HG02588 (cell line): Measurements from ENCODE around the gene HMOX1.

ENCODE experiments used
- ATAC-seq: cut with Tn5 transposase; IDR thresholded peaks from one replicate; pipeline ENCODE4 v1.9.1; 2021; ENCODE audit warnings: mild to moderate bottlenecking, moderate library complexity; ENCODE audit not compliant: unreplicated experiment

HMOX1 gene

DNA sequence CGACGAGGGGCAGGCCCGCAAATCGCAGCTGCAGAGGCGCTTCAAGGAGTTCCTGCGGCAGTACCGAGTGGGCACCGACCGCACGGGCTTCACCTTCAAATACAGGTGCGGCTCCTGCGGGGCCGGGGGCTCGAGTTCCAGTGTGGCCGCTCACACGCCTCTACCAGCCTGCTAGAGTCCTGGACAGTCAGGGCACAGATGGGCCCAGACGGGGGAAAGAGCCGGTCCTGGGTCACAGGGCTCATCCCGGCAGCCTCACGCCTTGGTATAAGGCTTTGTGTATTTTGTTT, 19.6 kb downstream of the HMOX1 start:
- no peak for ATAC-seq

DNA sequence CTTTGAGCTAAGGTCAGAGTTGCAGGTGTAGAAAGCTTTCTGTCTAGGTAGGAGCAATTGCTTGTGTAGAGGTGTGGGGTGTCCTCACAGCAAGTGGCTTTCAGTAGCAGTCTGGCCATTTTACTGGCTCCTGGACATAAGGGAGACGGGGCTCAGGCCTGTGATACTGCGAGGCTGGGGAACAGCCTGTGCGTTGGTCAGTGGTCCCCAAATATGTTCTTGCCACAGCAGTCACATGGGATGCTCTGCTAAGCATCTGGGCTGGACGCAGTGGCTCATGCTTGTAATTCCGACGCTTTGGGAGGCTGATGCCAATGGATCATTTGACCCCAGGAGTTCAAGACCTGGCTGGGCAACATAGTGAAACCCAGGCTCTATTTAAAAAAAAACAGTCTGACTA, 21.0 kb downstream of the HMOX1 start:
- no peak for ATAC-seq

DNA sequence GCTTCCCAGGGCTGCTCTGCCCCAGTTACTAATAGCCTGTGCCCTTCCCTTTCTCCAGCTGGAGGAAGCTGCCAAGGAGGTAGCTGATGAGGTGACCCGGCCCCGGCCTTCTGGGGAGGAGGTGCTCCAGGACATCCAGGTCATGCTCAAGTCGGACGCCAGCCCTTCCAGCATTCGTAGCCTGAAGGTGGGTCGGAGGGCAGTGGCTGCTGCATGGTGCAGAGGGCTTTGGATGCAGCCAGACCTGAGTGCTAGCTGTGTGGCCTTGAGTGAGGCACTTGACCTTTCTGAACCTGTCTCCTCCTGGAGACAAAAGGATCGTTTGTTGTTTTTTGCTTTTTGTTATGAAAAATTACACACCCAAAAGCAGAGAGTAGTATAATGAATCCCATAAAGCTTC, 22.5 kb downstream of the HMOX1 start:
- no peak for ATAC-seq

DNA sequence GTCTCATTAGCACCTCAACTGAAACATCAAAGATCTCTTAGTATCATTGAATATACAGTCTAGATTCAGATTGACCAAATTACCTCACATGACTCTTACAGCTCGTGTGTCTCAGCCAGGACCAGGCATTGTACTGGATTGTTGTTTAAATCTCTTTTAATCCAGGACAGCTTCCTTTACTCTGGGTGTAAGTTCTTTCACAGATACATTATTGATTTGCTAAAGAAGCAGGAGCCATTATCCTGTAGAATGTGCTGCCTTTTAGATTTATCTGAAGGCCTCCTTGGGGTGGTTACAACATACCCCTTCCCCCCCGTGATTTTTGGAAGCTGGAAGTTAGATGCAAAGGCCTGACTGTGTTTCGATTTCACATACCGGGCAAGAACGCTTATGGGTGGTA, 23.3 kb downstream of the HMOX1 start:
- no peak for ATAC-seq

DNA sequence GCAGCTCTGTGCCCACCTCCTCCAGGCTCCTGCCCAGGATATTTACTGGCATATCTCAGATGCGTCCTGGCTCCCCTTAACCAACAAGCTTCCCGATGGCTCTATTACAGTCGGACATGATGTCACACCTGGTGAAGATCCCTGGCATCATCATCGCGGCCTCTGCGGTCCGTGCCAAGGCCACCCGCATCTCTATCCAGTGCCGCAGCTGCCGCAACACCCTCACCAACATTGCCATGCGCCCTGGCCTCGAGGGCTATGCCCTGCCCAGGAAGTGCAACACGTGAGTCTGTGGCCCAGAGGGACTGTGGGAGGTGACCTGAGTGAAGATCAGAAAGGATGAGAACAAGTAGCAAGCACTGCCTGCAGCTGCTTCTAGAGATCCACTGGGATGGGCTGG, 25.5 kb downstream of the HMOX1 start:
- no peak for ATAC-seq

DNA sequence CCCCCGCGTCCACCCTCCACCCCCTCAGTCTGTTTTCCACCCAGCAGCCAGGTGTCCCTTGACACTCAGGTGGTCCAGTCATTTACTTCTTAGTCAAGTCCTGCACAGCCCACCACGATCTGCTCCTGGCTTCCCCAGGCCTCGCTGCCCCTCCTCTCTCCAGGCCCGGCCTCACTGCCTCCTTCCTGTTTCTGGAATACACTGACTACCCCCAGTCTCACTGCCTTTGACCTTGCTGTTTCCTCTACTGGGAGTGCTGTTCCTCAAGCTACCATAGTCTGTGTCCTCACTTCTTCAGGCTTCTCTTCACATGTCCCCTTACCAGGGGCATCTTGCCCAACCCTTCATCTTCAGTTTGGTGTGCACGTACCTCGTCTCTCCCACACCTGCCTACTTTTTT, 26.5 kb downstream of the HMOX1 start:
- ATAC-seq: no peak

DNA sequence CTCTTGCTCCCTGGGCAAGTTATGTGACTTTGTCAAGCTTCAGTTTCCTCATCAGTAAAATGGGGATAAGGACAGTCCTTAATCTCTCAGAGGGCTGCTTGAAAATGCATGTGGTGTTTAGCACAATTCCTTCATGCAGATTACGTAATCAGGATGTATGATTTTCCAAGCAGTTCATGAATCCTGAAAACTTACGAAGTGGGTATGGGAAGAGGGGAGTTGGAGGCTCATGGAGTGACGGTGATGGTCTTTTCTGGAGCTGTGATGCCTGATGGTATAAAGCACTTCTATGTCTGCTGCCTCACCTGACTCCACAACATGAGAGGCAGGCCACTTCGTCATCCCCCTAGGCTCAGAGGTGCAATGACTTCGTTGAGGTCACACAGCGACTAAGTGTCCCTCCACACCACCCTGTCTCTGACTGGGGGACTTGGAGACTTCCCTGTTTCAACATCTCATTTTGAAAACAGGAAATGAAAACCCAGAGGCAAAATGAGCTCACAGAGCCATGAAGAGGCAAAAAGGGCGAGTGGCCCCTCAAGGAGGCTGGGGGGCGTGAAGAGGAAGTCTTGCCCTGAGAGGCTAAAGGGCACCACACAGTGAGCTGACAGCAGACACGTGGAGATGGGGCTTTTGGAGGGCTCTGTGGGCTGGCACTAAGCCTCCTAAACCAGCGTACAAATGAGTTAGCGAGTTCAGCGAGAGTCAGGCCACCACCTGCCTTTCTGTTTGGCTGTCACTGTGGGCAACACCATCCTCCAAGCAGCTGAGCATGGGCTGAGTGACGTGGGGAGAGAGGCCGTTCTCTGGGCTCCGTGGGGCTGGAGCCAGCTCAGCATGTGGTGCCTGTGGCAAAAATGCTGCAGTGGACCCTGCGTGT, 29.1 kb downstream of the HMOX1 start:
- ATAC-seq: peak; percentile 62

DNA sequence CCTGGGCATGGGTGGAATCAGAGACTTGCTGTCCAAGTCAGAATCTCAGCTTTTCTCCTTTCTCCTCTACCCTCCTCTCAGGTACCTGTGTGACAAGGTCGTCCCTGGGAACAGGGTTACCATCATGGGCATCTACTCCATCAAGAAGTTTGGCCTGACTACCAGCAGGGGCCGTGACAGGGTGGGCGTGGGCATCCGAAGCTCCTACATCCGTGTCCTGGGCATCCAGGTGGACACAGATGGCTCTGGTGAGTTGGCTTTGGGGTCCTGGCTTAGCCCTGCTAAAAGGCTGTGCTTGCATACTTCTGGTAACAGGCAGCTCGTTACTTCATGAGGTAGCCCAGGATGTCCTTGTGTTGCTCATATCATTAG, 29.8 kb downstream of the HMOX1 start:
- no peak for ATAC-seq

DNA sequence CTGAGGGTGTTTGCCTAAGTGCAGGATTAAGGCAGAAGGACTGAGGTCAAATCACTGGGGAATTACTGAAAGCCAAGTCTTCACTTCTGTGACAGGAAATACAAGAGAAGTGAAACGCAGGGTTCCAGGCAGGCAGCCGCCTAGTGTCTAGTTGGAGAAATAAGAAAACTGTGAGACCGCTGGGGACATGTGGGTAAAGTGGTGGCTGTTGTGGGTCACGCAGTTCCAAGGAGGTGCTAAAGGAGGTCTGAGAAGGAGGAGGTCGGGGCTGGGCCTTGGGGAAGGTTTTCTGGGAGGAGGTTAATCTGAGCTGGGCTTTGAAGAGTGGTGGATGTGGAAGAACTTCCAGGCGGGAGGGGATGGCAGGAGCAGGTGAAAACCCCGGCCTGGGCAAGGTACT, 30.2 kb downstream of the HMOX1 start:
- no peak for ATAC-seq

DNA sequence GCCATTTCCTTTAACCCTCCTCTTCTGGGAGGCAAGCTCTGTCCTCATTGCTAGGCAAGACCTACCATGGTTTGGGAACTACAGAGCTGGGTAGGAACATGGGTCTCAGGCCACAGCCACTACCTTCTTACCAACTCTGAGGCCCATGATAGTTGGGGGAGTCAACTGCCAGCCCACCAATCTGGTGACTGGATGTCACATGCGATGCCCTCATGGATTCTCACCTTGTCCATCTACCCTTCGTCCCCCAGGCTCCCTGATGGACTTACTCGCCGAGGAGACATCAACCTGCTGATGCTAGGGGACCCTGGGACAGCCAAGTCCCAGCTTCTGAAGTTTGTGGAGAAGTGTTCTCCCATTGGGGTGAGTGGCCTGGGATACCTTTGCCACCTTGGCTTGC, 32.7 kb downstream of the HMOX1 start:
- ATAC-seq: no peak

DNA sequence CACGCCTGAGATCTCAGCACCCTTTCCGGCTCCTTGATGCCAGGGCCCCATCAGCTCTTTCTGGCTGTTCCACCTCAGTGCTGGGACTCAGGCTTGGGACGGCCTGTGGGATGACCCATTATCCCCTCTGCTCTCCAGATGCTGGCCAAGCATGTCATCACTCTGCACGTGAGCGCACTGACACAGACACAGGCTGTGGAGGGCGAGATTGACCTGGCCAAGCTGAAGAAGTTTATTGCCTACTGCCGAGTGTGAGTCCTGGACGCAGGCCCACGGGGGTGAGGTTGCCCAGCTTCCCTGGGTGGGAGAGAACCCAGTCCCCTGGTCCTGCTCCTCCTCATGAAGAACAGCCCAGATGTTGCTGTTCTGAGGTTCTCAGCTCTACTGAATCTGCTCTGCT, 36.7 kb downstream of the HMOX1 start:
- no peak for ATAC-seq

DNA sequence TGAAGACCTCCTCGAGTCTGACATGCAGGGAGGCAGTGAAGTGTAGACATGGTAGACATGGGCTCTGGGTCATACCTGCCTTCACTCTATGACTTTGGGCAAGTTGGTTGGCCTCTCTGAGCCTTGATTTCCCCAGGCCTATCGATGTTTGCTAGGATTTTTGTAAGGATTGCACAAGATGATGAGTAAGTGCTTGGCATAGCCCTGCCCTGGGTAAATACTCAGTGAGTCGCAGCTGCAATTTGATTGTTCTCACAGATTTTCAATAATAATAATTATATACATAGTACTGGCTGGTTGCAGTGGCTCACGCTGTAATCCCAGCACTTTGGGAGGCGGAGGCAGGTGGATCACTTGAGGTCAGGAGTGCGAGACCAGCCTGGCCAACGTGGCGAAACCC, 37.2 kb downstream of the HMOX1 start:
- no peak for ATAC-seq

DNA sequence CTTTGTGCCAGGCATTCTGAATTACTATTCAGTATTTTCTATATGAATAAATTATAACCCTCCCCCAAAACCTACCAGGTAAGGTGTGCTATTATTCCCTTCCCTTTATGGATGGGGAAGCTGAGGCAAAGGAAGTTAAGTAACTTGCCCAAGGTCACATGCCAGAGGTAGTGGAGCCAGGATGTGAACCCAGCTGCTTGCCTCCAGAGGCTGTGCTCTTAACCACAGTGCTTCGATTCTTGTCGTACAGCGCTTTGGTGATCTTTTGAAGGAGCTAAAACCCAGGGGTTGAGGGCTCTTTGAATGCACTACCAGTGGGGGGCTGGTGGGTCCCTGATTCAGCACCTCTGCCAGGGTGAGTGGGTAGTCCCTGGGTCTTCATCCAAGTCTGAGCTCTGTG, 37.8 kb downstream of the HMOX1 start:
- no peak for ATAC-seq

DNA sequence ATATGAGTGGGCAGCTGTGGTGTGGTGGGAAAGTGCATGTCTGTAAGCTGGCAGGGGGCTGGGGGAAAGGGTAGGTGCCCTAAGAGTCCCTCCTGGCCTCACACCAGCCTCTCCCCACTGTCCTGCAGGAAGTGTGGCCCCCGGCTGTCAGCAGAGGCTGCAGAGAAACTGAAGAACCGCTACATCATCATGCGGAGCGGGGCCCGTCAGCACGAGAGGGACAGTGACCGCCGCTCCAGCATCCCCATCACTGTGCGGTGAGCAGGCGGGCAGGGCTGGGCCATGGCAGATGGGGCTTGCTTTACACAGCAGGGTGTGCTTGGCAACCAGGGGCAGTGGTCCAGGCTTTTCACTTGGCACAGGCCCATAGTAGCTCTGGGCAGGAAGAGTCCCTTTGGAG, 38.9 kb downstream of the HMOX1 start:
- no peak for ATAC-seq

DNA sequence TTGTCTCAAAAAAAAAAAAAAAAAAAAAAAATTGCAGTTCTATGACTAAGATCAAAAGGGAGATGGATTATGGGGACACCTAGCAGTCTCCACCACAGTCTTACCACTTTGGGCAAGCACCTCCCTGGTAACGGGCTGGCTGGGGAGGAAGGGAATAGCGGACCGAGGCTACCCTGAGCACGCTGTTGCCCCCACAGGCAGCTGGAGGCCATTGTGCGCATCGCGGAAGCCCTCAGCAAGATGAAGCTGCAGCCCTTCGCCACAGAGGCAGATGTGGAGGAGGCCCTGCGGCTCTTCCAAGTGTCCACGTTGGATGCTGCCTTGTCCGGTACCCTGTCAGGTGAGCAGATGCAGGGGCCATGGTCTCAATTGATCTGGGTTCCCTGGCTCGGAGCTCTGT, 40.2 kb downstream of the HMOX1 start:
- no peak for ATAC-seq

DNA sequence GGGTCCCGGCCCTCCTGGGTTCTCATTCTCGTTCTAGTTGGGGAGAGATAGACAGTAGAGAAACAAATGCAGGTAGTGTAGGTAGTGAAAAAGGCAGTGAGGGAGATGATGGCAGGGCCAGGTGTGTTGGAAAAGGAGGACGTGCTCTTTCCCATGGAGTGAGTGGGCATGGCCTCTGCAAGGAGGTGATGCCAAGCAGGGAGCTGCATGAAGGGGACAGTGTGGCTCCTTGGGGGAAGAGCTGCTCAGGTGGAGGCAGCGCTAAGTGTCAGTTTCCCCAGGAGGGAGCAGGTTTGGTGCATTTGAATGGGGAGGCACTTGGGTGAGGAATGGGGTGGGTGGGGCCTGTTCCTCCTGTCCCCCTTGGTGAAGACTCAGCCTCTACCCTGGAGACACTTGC, 41.2 kb downstream of the HMOX1 start:
- no peak for ATAC-seq

DNA sequence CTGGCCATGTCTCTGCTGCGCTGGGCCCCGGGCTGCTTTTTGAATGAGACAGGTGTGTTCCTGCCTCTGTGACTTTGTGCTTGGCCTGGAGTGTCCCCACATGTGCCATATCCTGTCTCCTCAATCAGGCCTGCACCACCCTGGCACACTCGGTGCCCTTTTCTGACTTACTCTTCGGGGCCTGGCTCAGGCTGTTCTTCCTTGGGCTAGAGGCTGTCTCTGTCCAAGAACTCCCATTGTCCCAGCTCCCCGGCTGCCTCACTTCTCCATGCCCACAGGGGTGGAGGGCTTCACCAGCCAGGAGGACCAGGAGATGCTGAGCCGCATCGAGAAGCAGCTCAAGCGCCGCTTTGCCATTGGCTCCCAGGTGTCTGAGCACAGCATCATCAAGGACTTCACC, 42.0 kb downstream of the HMOX1 start:
- ATAC-seq: no peak

DNA sequence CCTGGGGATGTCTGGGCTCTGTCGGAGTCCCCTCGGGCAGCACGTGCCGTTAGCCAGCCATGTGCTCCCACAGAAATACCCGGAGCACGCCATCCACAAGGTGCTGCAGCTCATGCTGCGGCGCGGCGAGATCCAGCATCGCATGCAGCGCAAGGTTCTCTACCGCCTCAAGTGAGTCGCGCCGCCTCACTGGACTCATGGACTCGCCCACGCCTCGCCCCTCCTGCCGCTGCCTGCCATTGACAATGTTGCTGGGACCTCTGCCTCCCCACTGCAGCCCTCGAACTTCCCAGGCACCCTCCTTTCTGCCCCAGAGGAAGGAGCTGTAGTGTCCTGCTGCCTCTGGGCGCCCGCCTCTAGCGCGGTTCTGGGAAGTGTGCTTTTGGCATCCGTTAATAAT, 43.2 kb downstream of the HMOX1 start:
- ATAC-seq: no peak

DNA sequence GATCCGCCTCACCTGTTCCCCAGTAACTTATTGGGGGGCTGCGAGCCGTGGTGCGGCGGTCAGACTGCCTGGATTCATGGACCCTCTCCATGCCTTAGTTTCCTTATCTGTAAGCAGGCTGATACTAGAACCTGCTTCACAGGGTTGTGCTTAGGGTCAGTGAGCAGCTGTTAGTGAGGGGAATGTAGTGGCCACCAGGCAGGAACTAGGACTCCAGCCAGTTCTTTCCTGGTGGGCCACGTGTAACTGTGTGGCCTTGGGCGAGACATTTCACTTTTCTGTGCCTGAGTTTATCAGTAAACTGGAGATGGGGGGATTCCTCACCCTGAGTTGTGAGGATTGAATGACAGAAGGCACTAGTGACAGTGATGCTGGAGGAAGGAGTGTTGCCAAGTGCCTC, 43.9 kb downstream of the HMOX1 start:
- ATAC-seq: no peak

DNA sequence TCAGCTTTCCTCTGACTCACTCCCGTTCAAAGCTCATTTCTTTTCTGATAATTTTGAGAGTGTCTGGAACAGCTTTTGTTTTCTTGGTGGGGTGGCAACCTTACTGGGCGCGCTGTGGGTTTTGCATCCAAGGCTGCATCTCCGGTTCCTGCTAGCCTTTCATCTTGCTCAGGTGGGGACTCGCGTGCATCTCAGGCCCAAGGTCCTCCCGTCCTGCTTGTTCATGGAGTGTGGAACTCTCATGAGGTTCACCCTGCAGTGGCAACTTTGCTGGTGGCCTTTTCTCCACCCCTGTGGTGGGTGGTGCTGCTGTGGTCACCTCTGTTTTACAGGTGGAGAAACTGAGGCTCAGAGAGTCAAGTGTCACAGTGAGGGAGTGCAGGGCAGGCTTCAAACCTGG, 44.6 kb downstream of the HMOX1 start:
- ATAC-seq: no peak

DNA sequence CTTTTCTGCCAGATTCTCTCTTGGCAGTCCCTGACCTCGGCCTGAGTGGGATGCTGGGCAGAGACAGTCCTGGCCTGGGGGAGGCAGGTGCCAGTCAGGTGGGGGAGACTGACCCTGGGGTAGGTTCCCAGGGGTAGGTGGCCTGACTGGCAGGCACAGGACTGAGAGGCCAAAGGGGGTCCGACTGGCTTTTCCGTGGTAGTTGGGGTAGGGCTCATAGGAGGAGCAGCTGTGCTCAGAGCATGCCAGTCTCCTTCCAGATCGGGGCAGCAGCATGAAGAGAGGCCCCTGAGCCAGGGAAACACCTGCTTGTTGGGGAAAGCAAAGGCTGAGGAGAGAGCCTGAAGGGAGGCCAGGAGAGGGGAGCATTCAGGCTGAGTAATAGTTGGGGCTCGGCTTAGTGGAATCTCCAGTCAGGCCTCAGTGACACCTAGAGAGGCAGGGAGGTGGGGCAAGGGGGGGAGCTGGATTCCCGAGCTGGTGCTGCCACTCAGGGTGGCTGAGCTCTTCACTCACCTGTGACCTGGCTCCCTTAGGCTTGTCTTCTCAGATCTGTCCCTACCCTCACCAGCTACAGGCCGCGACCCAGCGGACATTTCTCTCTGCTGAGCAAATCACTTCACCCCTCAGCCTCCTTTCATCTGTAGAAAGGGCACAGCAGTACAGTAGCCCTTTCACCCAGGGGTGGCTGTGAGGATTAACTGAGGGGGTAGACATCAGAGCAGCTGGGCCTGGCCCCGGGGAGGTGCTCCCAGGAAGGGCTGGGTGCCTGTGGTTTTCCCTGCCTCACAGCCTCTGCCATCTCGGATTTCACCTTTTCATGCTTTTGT, 45.3 kb downstream of the HMOX1 start:
- ATAC-seq: no peak

DNA sequence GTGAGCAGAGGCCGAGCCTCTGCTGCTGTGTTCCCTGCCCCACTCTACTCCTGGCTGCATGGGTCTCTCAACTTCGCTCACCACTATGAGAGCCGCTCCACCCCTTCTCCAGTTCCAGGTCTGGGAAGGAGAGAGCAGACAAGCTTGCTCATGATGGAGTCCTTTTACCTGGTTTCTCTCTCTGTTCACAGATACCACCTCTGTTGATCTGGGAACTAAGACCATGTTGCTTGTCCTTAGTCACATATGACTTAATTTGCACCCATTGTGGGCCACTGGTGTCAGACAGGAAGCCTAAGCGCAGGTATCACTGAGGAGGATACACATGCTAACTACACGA, 45.9 kb downstream of the HMOX1 start:
- ATAC-seq: no peak

DNA sequence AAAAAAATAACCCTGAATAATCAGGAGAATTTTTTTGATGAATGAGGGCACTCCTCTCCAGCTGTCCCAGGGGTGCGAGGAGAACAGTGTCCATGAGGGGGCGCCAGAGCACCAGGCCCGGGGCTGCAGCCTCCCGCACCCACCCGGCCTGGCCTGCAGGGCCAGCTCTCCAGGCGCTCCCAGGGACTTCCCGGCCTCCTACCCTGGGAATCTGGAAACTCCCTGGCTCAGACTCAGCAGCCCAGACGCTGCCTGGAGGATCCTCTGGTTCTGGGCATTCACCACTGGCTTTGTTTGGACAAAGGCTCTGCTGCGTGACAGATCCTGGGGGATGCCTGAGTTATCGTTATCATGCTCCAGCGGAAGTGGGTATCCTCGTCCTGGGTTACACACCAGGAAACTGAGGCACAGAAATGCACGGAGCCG, 50.0 kb downstream of the HMOX1 start:
- no peak for ATAC-seq
